ENCODE measurements around the gene SEC22A.

DNA sequence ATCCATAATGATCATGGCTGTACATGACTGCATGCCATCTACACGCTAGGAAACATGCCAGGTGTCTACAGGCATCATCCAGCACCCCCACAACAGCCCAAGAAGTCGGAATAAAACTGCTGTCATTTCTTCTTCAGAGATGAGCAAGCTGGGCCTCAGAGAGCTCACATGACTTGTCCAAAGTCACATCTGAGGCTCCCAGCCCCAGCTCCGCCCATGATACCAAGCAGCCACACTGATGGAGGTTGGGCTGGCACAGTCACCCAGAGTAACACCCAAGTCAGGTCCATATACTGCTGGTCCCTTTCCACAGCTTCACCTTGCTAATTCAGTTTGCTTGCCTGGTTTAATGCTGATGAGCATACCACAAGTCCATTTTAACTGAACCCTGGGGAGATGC lies 116.6 kb downstream of the SEC22A start:
- TF ChIP-seq, protein P1, sequence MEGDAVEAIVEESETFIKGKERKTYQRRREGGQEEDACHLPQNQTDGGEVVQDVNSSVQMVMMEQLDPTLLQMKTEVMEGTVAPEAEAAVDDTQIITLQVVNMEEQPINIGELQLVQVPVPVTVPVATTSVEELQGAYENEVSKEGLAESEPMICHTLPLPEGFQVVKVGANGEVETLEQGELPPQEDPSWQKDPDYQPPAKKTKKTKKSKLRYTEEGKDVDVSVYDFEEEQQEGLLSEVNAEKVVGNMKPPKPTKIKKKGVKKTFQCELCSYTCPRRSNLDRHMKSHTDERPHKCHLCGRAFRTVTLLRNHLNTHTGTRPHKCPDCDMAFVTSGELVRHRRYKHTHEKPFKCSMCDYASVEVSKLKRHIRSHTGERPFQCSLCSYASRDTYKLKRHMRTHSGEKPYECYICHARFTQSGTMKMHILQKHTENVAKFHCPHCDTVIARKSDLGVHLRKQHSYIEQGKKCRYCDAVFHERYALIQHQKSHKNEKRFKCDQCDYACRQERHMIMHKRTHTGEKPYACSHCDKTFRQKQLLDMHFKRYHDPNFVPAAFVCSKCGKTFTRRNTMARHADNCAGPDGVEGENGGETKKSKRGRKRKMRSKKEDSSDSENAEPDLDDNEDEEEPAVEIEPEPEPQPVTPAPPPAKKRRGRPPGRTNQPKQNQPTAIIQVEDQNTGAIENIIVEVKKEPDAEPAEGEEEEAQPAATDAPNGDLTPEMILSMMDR (IDR thresholded peaks at IDR 0.05): no peak
- TF ChIP-seq EZH2 (IDR thresholded peaks at IDR 0.05; ENCODE audit: borderline replicate concordance, insufficient read depth, low read depth, low read length, poor library complexity, severe bottlenecking): no peak

All from B cell (primary cell).